K562 (cell line): Measurements from ENCODE around the gene PYY. TPM values are rescaled to one million over a fixed set of nuclear protein-coding genes. Genes with fewer than 3 reads are reported as not detected.

ENCODE experiments used
- ATAC-seq: fragments of 200-7000 bp; cut with Tn5 transposase; 3 replicates; pipeline ENCODE4 v1.9.1; 2020; ENCODE audit warnings: moderate library complexity
- BruUV-seq: library from RNA; stranded (reverse); fragments of 400-500 nt; replicated peaks from 2 replicates; lab custom pipeline; 2021; lab: Mats Ljungman, UMichigan
- CTCF ChIA-PET: fragments of 300-600 bp; formaldehyde crosslinking; extraction: SDS; loops from one replicate; lab custom pipeline; 2021; ENCODE audit warnings: low intra/inter-chr PET ratio; lab: Yijun Ruan, JAX
- POLR2A ChIA-PET: fragments of 300-600, 350-650 bp; sonication (Branson Sonifier 250); formaldehyde crosslinking; extraction: SDS; loops from one replicate; lab custom pipeline; 2021; ENCODE audit warnings: antibody characterized with exemption, inconsistent platforms; lab: Yijun Ruan, JAX
- DNase-seq, 4 experiments: peaks; one replicate each; pipeline versions ENCODE4 v3.0.0 to v3.0.0-alpha.2; 2011 to 2018; ENCODE audit warnings: low spot score in 3 of 4, mixed read lengths in 3 of 4; ENCODE audit errors: extremely low read depth in 1 of 4
- FAIRE-seq: peaks from 2 replicates; lab custom pipeline; 2011; peaks lifted over from hg19 to GRCh38; lab: Jason Lieb, UNC
- H2AFZ ChIP-seq: 2 replicates; pipeline ENCODE4 v1.6.0; 2011; ENCODE audit warnings: low read depth, low read length, control low read depth, inconsistent platforms
- H3K27ac ChIP-seq: fragments of 200-600 bp; 3 replicates; pipeline ENCODE4 v1.8.0; 2011; ENCODE audit warnings: low read depth, mild to moderate bottlenecking, control low read depth, inconsistent platforms, low read length, moderate library complexity, mixed read lengths; ENCODE audit errors: extremely low read depth
- H3K27me3 ChIP-seq, 2 experiments: fragments of 300-600 bp in 1 of 2; 2 replicates in 1 of 2; 3 replicates in 1 of 2; pipeline versions ENCODE4 v1.6.0 to v1.8.0; 2011; ENCODE audit warnings: inconsistent platforms in 2 of 2, low read length in 2 of 2, mild to moderate bottlenecking in 1 of 2, mixed read lengths in 1 of 2, moderate library complexity in 1 of 2; ENCODE audit not compliant: control insufficient read depth in 2 of 2, insufficient read depth in 2 of 2
- H3K36me3 ChIP-seq: fragments of 300-600 bp; 3 replicates; pipeline ENCODE4 v1.8.0; 2011; ENCODE audit warnings: mild to moderate bottlenecking, low read length, inconsistent platforms; ENCODE audit not compliant: control insufficient read depth, insufficient read depth
- H3K4me1 ChIP-seq, 2 experiments: fragments of 200-600 bp in 1 of 2; replicated peaks in 1 of 2; 2 replicates in 1 of 2; 3 replicates in 1 of 2; pipeline versions ENCODE4 v1.5.1 to v1.8.0; 2011; ENCODE audit warnings: inconsistent platforms in 2 of 2, low read length in 2 of 2, mild to moderate bottlenecking in 1 of 2, mixed read lengths in 1 of 2, moderate library complexity in 1 of 2; ENCODE audit not compliant: control insufficient read depth in 2 of 2, insufficient read depth in 2 of 2
- H3K4me2 ChIP-seq: 2 replicates; pipeline ENCODE4 v1.6.1; 2011; ENCODE audit warnings: low read length, control low read depth, inconsistent platforms, mixed read lengths; ENCODE audit not compliant: insufficient read depth
- H3K4me3 ChIP-seq: fragments of 200-600 bp; sonication (generic), shearing (Covaris generic); 2 replicates; pipeline ENCODE4 v1.5.1; 2016; ENCODE audit warnings: control low read depth, inconsistent platforms
- H3K79me2 ChIP-seq: fragments of 200-600 bp; 3 replicates; pipeline ENCODE4 v1.8.0; 2011; ENCODE audit warnings: low read length, inconsistent platforms; ENCODE audit not compliant: control insufficient read depth, insufficient read depth
- H3K9ac ChIP-seq, 2 experiments: 2 replicates each; pipeline versions ENCODE4 v1.6.0 to v1.6.1; 2011; ENCODE audit warnings: low read depth in 2 of 2, low read length in 2 of 2, control low read depth in 1 of 2, inconsistent platforms in 1 of 2, mild to moderate bottlenecking in 1 of 2, mixed read lengths in 1 of 2; ENCODE audit not compliant: insufficient read depth in 1 of 2
- H3K9me1 ChIP-seq: one replicate; pipeline ENCODE4 v1.6.0; 2011; ENCODE audit warnings: inconsistent platforms, mild to moderate bottlenecking, low read length, moderate library complexity; ENCODE audit not compliant: control insufficient read depth, insufficient read depth
- H3K9me3 ChIP-seq: replicated peaks from 2 replicates; pipeline ENCODE4 v1.5.1; 2011; ENCODE audit warnings: low read depth, low read length, inconsistent platforms; ENCODE audit not compliant: control insufficient read depth, insufficient read depth
- H4K20me1 ChIP-seq: replicated peaks from 2 replicates; pipeline ENCODE4 v1.6.1; 2011; ENCODE audit warnings: low read length, inconsistent platforms, mixed read lengths; ENCODE audit not compliant: control insufficient read depth, insufficient read depth
- CC2D1A ChIP-seq: fragments of 450-650 bp; IDR thresholded peaks from 2 replicates; pipeline ENCODE4 v1.6.1; 2017; ENCODE audit warnings: mild to moderate bottlenecking
- ELF4 ChIP-seq: fragments of 450-650 bp; formaldehyde crosslinking; IDR thresholded peaks from 2 replicates; pipeline ENCODE4 v1.4.0; 2022; ENCODE audit warnings: missing genetic modification characterization
- GABPA ChIP-seq: fragments of 200-800 bp; sonication (Bioruptor generic); conservative IDR thresholded peaks from 2 replicates; pipeline ENCODE4 v1.6.1; 2016; ENCODE audit warnings: low read depth, missing genetic modification characterization, missing compliant biosample characterization
- L3MBTL2 ChIP-seq: fragments of 450-650 bp; IDR thresholded peaks from 2 replicates; pipeline ENCODE4 v1.6.1; 2016; ENCODE audit warnings: mild to moderate bottlenecking, moderate library complexity
- MAZ ChIP-seq, 2 experiments: fragments of 450-650 bp in 1 of 2; sonication (generic) in 1 of 2; formaldehyde crosslinking; IDR thresholded peaks in 1 of 2; conservative IDR thresholded peaks in 1 of 2; 2 replicates each; pipeline versions ENCODE4 v1.4.0 to v1.5.0; 2020; ENCODE audit warnings: mild to moderate bottlenecking in 1 of 2, missing genetic modification reagents in 1 of 2
- POU5F1 ChIP-seq: fragments of 150-350 bp; IDR thresholded peaks from 2 replicates; pipeline ENCODE4 v1.6.1; 2014; ENCODE audit warnings: borderline replicate concordance, low read length, low read depth, mild to moderate bottlenecking; ENCODE audit not compliant: partially characterized antibody
- TCF3 ChIP-seq: sonication (generic); formaldehyde crosslinking; IDR thresholded peaks from 2 replicates; pipeline ENCODE4 v1.4.0; 2020; ENCODE audit warnings: mild to moderate bottlenecking, missing genetic modification reagents
- ZNF584 ChIP-seq: fragments of 200-800 bp; sonication (Bioruptor generic); IDR thresholded peaks from 2 replicates; pipeline ENCODE4 v1.6.1; 2016; ENCODE audit warnings: low read depth, mild to moderate bottlenecking, missing genetic modification characterization, missing compliant biosample characterization
- WGBS: fragments of 100-300 bp; shearing (Covaris generic); methylation state at CpG from one replicate; pipeline ENCODE4 v1.1.6; 2016; ENCODE audit warnings: low coverage, mixed read lengths; ENCODE audit not compliant: insufficient coverage; ENCODE audit errors: missing lambda C conversion rate; 5-methylcytosine and 5-hydroxymethylcytosine counted together
- in situ Hi-C: fragments of 300-500 bp; cut with MboI; formaldehyde crosslinking; loops from 4 replicates; pipeline ENCODE4 v1.15.0; 2018; ENCODE audit warnings: inconsistent platforms, mixed read lengths
- intact Hi-C: fragments of 100-400 bp; cut with micrococcal nuclease; formaldehyde crosslinking; loops from 2 replicates; pipeline ENCODE4 v1.14.2; 2022
- polyA plus RNA-seq, 8 experiments: library from polyadenylated mRNA; depleted of rRNA in 4 of 8; stranded (reverse) in 5 of 8; unstranded in 3 of 8; fragments of >200 nt; fragmentation: Nextera tagmentation in 2 of 8; fragmentation: Illumina TruSeq in 1 of 8; extraction: Ambion mirVana in 2 of 8; extraction: Trizol in 1 of 8; gene quantifications; 2 replicates each; pipeline versions ENCODE4 v1.2.1 to v1.2.3, GENCODE V29; 2011 to 2014; ENCODE audit warnings: inconsistent platforms in 1 of 8, missing spikeins in 1 of 8
- total RNA-seq, 7 experiments: library from RNA; depleted of rRNA in 6 of 7; stranded (reverse); fragments of >200 nt in 6 of 7; fragmentation: Illumina TruSeq in 2 of 7; extraction: Trizol in 2 of 7; gene quantifications; 2 replicates each; pipeline versions ENCODE4 v1.2.1 to v1.2.3, GENCODE V29; 2011 to 2021; ENCODE audit warnings: low replicate concordance in 1 of 7
- TF ChIP-seq, protein P1 (sequence below): sonication (generic); formaldehyde crosslinking; IDR thresholded peaks from 2 replicates; pipeline ENCODE4 v1.8.0; 2022; ENCODE audit warnings: missing genetic modification reagents, mild to moderate bottlenecking, moderate library complexity, borderline replicate concordance
- TF ChIP-seq, protein P2 (sequence below), 3 experiments: fragments of 200-800 bp in 1 of 3; sonication (Bioruptor generic) in 1 of 3; sonication (generic) in 1 of 3; formaldehyde crosslinking in 1 of 3; IDR thresholded peaks; 2 replicates each; pipeline versions ENCODE4 v1.6.1 to v1.8.0; 2016 to 2022; ENCODE audit warnings: mild to moderate bottlenecking in 2 of 3, missing compliant biosample characterization in 2 of 3, missing genetic modification characterization in 2 of 3, missing genetic modification reagents in 1 of 3
- TF ChIP-seq, protein P3 (sequence below): fragments of 450-650 bp; IDR thresholded peaks from 2 replicates; pipeline ENCODE4 v1.6.1; 2018; ENCODE audit not compliant: partially characterized antibody
- TF ChIP-seq, protein P4 (sequence below): sonication (generic); formaldehyde crosslinking; IDR thresholded peaks from 2 replicates; pipeline ENCODE4 v1.9.0; 2022; ENCODE audit warnings: mild to moderate bottlenecking, missing genetic modification reagents

Gene PYY
- total and polyA plus RNA-seq, 9 of the 15 experiments (the other 6 are each of a cell fraction or from before 2014, with no cell fraction given), result not detected

DNA sequence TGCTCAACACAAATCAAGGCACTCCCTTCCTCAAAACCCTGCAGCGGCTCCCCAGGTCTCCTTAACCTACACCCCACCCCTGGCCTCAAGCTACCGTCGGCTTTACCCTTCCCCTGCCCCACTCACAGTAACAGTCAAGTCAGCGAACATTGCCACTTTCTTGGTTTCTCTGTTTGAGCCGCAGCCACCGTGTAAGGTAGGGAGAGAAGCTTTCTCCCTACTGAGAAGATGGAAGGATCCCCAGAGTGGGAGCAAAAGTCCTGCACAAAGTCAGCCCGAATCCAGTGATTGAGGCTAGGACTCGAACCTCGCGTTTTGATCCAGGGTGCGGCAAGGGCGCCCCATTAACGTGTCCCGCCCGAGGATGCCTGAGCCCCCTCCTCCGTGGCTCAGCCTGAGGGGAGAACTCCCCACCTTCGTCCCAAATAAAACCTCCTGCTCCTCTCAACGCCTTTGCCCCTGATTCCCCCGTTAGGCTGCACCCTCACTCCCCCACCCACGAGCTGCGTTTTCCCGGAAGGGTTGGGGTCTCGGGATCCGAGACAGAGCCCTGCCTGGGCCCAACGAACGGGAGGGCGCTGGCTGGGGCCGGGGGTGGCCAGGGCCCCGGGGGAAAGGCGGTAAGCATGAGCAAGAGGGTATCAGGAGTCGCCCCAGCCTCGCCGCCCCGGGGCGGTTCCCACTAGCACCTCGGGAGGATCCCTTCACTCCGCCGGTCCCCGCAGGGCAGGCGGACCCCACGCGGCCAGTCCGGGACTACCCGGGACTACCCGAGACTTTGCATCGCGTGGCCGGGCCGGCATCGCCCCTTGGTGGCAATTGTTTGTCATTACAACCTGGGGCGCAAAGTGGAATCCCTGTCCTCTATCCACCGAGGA, 40.8 kb upstream of the PYY start:
- no peak overlapping the region for H3K27ac ChIP-seq
- peak; percentile 94 for ATAC-seq
- ChIA-PET CTCF (interaction anchor here (0.6 to 3.2 kb wide), 11 partner anchors 12 to 300 kb away, joined by 3 to 37 read pairs (median 4); no protein-coding TSS in a partner anchor), POLR2A (interaction anchor here (0.6 to 0.8 kb wide), 3 partner anchors 31 to 114 kb away, joined by 3 to 5 read pairs (median 3); no protein-coding TSS in a partner anchor)
- 0 out of 2 replicates have a peak, but pooled peaks cover 3% of the 10 kb centered on the region for H4K20me1 ChIP-seq
- WGBS, result 2% methylated on average over 42 of the region's 52 CpGs
- H3K9me1 ChIP-seq, result no peaks in the 10 kb centered on the region
- intact Hi-C loops (loop anchor here (1.0 to 2.0 kb wide), 2 partner anchors 50 to 116 kb away; no protein-coding TSS in a partner anchor), in situ Hi-C loops (loop anchor here (5.0 kb wide), 1 partner anchor 52 kb away; the partner anchor contains the start of gene PPY)
- 0 out of 2 replicates have a peak overlapping the region, but pooled peaks have one; percentile 21 for H3K4me2 ChIP-seq
- H3K9ac ChIP-seq, result peak overlapping the region in 1 of 2 experiments; percentile 75; a peak in 2 of 4 replicates
- H3K27me3 ChIP-seq, result peaks cover 0 to 8% of the 10 kb centered on the region in 2 experiments; a peak in 3 of 5 replicates
- 0 out of 2 replicates have a peak overlapping the region, but pooled peaks have one; percentile 17 for H2AFZ ChIP-seq
- H3K9me3 ChIP-seq, result no peaks in the 10 kb centered on the region
- H3K79me2 ChIP-seq, result no peaks in the 10 kb centered on the region
- no TSS peak for BruUV-seq
- H3K4me3 ChIP-seq, result peak overlapping the region; percentile 3; the same call in 1 of the 2 replicates
- FAIRE-seq, result peak; percentile 83
- DNase-seq, result peak; percentile 81 to 91 (median 86)
- H3K4me1 ChIP-seq, result peaks cover 0 to 8% of the 10 kb centered on the region in 2 experiments; a peak in 2 of 5 replicates
- H3K36me3 ChIP-seq, result no peaks in the 10 kb centered on the region
- TF ChIP-seq CC2D1A (peak; percentile 77), L3MBTL2 (peak; percentile 55; the same call in 1 of the 2 replicates), MAZ (CRISPR knock-in tag; conservative IDR thresholded peaks at IDR 0.05 in 1 of 2, IDR thresholded peaks at IDR 0.05 in 1 of 2) (peak in 1 of 2 experiments; percentile 48; a peak in 2 of 4 replicates), GABPA (no peak), ZNF584 (CRISPR knock-in tag) (no peak), TCF3 (0 out of 2 replicates have a peak, but pooled peaks have one; percentile 25), ELF4 (CRISPR knock-in tag) (no peak), POU5F1 (no peak)
- TF ChIP-seq, protein P1, sequence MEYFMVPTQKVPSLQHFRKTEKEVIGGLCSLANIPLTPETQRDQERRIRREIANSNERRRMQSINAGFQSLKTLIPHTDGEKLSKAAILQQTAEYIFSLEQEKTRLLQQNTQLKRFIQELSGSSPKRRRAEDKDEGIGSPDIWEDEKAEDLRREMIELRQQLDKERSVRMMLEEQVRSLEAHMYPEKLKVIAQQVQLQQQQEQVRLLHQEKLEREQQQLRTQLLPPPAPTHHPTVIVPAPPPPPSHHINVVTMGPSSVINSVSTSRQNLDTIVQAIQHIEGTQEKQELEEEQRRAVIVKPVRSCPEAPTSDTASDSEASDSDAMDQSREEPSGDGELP (CRISPR knock-in tag), result peak; percentile 59; the same call in 1 of the 2 replicates
- TF ChIP-seq, protein P2, sequence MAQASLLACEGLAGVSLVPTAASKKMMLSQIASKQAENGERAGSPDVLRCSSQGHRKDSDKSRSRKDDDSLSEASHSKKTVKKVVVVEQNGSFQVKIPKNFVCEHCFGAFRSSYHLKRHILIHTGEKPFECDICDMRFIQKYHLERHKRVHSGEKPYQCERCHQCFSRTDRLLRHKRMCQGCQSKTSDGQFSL (CRISPR knock-in tag; IDR thresholded peaks at IDR 0.05), result peak; percentile 21; the same call in 1 of the 2 replicates
- TF ChIP-seq, protein P2 (tag; IDR thresholded peaks at IDR 0.05), result no peak
- TF ChIP-seq, protein P3, sequence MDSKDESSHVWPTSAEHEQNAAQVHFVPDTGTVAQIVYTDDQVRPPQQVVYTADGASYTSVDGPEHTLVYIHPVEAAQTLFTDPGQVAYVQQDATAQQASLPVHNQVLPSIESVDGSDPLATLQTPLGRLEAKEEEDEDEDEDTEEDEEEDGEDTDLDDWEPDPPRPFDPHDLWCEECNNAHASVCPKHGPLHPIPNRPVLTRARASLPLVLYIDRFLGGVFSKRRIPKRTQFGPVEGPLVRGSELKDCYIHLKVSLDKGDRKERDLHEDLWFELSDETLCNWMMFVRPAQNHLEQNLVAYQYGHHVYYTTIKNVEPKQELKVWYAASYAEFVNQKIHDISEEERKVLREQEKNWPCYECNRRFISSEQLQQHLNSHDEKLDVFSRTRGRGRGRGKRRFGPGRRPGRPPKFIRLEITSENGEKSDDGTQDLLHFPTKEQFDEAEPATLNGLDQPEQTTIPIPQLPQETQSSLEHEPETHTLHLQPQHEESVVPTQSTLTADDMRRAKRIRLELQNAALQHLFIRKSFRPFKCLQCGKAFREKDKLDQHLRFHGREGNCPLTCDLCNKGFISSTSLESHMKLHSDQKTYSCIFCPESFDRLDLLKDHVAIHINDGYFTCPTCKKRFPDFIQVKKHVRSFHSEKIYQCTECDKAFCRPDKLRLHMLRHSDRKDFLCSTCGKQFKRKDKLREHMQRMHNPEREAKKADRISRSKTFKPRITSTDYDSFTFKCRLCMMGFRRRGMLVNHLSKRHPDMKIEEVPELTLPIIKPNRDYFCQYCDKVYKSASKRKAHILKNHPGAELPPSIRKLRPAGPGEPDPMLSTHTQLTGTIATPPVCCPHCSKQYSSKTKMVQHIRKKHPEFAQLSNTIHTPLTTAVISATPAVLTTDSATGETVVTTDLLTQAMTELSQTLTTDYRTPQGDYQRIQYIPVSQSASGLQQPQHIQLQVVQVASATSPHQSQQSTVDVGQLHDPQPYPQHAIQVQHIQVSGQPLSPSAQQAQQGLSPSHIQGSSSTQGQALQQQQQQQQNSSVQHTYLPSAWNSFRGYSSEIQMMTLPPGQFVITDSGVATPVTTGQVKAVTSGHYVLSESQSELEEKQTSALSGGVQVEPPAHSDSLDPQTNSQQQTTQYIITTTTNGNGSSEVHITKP, result peak; percentile 44
- TF ChIP-seq, protein P4, sequence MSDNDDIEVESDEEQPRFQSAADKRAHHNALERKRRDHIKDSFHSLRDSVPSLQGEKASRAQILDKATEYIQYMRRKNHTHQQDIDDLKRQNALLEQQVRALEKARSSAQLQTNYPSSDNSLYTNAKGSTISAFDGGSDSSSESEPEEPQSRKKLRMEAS, result peak; percentile 64
